ENCODE measurements around the gene PAPOLG.
"Not testable (repeated sequence)": the region's sequence is repeated elsewhere in the genome, so short reads cannot be mapped to it uniquely, and the experiment has no call there.

PAPOLG gene

GRCh38 chr2:60823694-60824305 is 67.7 kb downstream of the PAPOLG start:
- DNase-seq: no peak

- no peak for DNase-seq
These were observed 69.6 kb downstream of the PAPOLG start for GRCh38 chr2:60825666-60826065.

- no peak for DNase-seq
These were observed 70.0 kb downstream of the PAPOLG start for GRCh38 chr2:60826111-60826510.

GRCh38 chr2:60826860-60827259 is 70.8 kb downstream of the PAPOLG start:
- not testable (repeated sequence) for DNase-seq

GRCh38 chr2:60827369-60827768 is 71.3 kb downstream of the PAPOLG start:
- DNase-seq: no peak

- DNase-seq: no peak
These were observed 74.9 kb downstream of the PAPOLG start for GRCh38 chr2:60830991-60831390.

- DNase-seq: no peak
These were observed 75.9 kb downstream of the PAPOLG start for GRCh38 chr2:60831921-60832320.

- no peak for DNase-seq
These were observed 76.6 kb downstream of the PAPOLG start for GRCh38 chr2:60832621-60833020.

GRCh38 chr2:60834270-60834717 is 78.2 kb downstream of the PAPOLG start:
- no peak for DNase-seq

GRCh38 chr2:60836491-60836890 is 80.4 kb downstream of the PAPOLG start:
- DNase-seq: no peak

GRCh38 chr2:60837123-60837522 is 81.1 kb downstream of the PAPOLG start:
- DNase-seq: no peak

- no peak for DNase-seq
These were observed 82.4 kb downstream of the PAPOLG start for GRCh38 chr2:60838481-60838880.

- DNase-seq: no peak
These were observed 83.2 kb downstream of the PAPOLG start for GRCh38 chr2:60839126-60839813.

- no peak for DNase-seq
These were observed 84.8 kb downstream of the PAPOLG start for GRCh38 chr2:60840880-60841279.

- no peak for DNase-seq
These were observed 86.9 kb downstream of the PAPOLG start for GRCh38 chr2:60843006-60843405.

- no peak for DNase-seq
These were observed 88.0 kb downstream of the PAPOLG start for GRCh38 chr2:60844105-60844504.

- DNase-seq: no peak
These were observed 91.8 kb downstream of the PAPOLG start for GRCh38 chr2:60847854-60848253.

Measured in hippocampal formation (tissue), 2 donors.